Measurements from ENCODE around the gene GSS.
A peak's percentile ranks its signal among the peaks of the same experiment; 100 is the strongest.
"Not testable (repeated sequence)": the region's sequence is repeated elsewhere in the genome, so short reads cannot be mapped to it uniquely, and the experiment has no call there.

The GSS gene

DNA sequence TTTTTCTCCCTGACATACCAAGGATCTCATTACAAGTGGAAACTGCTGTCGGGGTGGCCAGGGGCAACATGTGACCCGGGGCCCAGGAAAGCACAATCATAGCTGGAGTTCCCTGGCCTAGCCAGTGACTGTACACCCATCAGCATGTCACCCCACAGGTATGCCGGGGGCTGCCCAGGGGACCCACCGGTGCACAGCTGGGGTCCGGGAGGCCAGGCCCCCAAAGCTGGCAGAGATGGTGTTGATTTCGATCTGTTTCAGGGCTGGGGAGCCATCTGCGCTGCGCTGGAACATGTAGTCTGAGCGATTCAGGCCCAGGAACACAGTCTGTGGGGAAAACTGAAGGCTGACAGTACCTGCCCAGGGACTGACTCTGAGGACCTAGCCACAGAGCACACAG, 13.3 kb downstream of the GSS start:
- DNase-seq = no peak

DNA sequence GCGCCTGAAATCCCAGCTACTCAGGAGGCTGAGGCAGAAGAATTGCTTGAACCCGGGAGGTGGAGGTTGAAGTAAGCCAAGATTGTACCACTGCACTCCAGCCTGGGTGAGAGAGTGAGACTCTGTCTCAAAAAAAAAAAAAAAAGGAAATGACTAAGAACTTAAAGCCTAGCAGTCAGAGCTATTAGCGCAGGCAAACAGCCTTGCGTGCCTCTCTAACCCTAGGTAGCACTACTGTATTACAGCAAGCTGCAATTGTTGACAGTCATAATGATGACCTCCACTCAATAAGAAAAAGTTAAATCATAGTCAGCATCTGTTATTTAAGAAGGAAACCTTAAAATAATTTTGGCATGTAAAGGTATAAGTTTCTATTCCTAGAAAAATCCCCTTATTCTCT, 14.4 kb downstream of the GSS start:
- no peak for DNase-seq

DNA sequence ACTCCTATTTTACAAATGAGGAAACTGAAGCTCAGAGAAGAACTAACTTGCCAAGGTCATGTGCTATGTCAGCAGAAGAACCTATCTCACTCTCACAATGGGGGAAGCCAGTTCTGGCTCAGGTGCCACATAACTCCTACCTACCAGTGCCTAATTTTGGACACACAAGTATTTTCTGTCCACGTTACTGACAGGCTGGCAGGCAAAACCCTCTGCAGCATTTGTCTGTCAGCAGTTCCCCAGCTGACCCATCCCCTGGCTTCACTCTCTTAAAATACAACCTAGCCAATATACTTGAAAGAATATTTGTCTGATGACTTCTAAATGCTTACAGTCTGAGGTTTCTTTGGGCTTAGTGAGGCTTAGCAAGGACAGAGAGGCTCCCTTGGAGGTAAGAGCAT, 15.5 kb downstream of the GSS start:
- no peak for DNase-seq

DNA sequence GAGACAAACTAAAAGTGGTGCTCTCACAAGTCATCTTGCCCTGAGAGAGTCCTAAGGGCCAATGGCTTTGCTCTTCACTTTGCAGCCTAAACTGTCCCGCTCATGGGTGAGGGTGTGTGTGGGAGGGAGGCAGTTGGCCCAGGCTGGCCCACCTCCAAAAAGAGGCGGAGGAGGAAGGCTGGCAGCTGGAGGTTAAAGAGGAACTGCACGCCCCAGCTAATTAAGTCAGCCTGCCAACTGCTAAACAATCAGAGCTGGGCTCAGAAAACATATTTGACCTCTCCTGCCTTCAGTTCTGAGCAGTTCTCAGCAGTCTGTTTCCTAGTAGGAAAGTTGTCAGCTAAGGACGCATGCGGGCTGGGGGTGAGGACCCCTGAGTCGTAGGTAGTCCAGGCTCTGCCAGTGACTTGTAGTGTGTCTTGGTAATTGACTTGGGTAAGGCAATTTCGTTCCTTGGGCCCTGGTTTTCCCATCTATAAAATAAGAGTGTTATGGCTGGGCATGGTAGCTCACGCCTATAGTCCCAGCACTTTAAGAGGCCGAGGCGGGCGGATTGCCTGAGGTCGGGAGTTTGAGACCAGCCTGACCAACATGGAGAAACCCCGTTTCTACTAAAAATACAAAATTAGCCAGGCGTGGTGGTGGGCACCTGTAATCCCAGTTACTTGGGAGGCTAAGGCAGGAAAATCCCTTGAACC, 17.0 kb downstream of the GSS start:
- DNase-seq = no peak

DNA sequence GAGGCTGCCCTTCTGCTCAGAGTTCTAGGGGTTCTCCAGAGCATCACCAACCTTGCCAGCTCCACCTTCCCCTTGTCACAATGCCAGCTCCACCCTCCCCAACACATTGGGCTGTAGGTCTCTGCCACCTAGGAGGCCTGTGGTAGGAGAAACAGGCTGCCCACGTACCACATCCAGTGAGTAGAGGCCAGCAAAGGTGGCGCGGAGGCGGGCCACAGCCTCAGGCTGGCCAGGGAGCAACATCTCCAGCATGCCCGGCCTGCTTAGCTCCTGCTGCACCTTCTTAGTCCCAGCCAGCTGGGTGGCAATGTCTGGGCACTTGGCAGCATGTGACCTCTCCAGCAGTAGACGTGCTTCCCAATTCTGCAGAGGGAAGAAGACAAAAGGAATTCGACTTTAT, 23.8 kb downstream of the GSS start:
- no peak for DNase-seq

DNA sequence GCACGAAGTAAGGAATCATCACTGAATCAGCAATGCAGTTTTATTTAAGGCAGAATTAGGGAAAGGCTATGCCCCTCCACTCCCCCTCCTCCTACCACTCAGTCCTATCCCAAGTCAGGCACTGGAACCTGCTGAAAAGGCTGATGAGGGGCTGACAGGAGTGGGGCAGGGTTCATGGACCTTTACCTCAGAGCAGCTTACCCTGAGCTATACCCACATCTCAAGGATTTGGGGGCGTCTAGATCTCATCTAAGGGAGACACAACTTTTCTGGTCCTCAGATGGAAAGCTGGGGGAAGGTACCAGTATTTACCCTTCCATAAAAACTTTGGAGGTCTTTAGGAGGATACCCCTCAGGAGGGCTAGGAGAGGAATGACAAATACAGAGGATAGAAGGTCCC, 27.2 kb downstream of the GSS start:
- no peak for DNase-seq

DNA sequence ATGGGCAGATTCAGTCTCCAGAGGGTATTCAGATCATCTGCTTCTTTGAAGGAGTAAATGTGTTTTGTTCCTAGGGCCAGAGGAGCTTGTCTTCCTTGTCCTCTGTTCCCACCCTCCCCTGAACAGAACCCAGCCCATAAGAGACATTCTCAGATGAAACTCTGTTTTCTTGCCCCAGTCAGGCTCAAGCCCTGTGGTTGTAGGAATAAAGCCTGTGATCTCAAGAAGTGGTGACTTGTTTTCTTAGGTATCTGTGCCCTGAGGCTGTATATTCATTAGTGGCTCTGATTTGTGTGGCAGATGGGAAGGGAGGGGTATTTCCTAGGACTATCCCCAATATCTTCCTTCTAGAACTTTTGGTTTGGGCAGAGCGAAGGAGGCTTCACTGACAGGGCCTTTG, 27.9 kb downstream of the GSS start:
- DNase-seq = no peak

DNA sequence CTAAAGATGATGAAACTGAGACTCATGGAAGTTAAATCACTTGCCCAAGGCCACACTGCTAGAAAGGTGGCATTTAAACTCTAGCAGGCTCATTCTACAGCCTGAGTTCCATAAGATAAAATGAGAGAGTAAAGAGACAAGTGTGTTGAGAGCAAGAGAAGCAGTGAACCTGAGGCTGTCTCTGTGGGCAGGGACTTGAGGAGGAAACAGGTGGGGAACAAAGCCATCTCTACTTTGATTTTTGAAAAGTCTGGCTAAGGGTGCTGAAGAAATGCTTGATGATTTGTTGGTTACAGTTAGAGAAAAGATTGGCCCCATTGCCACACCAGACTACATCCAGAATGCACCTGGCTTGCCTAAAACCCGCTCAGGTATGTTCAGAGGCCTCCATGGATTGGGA, 29.0 kb downstream of the GSS start:
- DNase-seq = no peak

DNA sequence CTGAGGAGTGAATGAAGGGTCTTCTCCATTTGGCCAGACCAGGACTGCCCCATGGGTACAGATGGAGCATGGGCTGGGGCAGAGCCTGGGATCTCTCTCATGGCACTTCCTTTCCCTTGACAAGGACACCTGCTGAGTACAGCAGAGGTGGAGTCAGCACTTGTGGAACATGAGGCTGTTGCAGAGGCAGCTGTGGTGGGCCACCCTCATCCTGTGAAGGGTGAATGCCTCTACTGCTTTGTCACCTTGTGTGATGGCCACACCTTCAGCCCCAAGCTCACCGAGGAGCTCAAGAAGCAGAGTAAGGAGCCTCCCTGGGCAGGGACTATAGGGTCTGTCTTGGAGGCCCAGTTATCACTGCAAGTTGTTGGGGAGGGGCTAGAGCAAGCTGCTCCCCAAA, 29.6 kb downstream of the GSS start:
- no peak for DNase-seq

DNA sequence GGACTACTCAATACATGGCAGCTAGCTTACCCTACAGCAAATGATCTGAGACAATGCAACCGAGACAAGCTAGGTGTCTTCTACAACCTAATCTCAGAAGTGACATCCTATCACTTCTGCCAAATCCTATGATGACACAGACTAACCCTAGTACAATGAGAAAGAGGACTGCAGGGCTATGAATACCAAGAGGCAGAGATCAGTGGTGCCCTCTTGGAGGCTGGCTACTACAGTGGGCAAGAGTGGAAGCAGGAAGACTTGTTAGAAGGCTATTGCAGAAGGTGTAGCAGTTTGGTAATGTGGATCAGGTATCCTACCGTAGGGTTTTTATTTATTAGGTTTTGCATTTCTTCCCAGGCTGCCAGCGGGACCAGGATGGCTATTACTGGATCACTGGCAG, 30.3 kb downstream of the GSS start:
- DNase-seq = no peak

DNA sequence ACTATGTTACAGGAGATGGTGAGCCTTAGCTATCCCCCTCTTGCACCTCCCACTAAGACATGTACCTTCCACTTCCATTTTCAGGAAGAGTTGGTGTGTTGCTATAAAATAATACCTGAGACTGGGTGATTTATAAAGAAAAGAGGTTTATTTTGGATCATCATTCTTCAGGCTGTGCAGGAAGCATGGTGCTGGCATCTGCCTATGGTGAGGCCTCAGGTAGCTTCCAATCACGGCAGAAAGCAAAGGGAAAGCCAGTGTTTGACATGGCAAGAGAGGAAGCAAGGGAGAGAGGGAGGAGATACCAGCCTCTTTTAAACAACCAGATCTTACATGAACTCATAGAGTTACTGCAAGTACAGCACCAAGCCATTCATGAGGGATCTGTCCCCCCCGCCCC, 32.2 kb downstream of the GSS start:
- DNase-seq = no peak

DNA sequence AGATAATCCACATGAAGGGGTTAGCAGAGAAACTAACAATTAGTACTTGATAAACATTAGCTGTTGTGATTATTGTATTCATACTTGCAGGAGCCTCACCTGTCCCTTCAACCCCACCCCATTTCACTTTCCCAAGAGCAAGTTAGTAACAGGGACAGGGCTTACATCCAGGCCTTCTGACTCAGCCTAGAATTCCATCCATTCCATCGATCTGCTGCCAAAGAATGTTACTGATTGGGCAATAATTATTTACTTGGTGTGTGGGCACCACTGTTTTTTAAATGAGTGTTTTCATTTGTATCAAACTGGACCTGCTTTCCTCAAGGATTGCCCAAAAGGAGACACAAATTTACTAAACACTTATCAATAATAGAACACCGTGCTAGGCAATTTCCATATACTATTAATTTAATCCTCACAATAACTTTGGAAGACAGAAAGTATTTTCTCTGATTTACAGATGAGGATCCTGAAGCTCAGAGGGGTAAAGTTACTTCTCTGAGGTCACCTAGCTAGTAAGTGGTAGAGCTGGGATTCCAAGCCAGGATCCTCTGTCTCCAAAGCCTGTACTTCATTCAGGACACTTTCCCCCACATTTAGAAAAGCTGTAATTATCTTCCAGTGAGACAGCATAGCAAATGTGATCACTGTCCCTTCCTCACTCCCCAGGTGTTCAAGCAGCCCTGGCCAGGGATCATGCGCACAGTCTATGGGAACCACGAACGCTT, 32.8 kb downstream of the GSS start:
- DNase-seq = no peak

DNA sequence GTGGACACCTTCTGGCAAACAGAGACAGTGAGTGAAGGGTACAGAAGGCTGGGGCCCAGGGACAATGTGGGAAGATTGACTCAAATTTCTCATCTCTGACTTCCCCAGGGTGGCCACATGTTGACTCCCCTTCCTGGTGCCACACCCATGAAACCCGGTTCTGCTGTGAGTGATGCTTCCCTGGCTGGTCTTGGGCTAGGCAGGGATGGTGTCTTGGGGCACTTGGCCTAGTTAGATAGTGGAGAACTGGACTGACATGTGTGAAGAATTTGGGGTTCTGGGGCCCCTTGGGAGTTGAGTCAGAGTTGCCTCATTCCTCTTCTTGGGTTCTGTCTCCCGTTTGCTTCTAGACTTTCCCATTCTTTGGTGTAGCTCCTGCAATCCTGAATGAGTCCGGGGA, 34.2 kb downstream of the GSS start:
- DNase-seq = peak in 1 of 2 donors; percentile 4

DNA sequence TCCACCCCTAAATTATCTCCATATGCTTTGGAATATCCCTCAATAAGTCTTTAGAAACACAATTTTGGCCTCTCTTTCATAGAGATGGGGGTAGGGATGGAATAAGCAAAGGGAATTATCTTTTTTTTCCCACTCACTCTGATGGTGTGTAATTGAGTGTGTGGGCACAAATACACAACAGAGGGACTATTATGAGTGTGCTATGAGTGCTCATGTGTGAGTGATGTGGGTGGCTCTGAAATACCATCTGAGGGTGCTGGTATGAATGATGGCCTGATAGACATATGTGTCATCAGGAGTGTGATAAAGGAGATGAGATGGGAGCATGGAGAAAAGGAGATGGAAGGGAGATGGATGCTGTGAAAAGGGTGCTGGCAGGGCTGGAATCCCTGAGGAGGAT, 35.6 kb downstream of the GSS start:
- no peak for DNase-seq

DNA sequence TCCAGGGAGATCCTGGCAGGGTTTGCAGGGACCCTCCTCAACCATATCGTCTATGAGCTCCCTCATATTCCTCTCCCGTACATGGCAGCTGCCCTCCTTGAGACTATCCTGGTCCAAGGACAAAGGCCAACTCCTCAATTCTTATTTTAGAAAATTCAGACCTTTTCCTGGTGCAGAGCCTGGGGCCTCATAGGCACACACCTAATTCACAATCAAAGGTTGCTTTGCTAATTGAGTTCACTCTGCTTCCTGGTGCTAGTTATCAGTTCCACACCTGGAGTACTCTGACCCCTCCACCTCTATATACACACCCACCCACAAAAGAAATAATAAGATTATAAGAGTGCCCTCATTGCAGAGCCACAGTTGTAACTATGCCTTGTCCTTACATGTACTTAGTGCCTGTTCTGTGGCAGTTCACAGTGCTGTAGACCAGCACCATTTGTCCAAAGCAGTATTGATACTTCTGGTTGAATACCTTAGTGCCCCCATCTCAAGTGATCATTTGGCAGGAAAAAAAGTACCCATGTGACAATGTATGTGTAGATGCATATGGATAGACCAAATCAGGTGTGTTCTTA, 38.7 kb downstream of the GSS start:
- DNase-seq = no peak

DNA sequence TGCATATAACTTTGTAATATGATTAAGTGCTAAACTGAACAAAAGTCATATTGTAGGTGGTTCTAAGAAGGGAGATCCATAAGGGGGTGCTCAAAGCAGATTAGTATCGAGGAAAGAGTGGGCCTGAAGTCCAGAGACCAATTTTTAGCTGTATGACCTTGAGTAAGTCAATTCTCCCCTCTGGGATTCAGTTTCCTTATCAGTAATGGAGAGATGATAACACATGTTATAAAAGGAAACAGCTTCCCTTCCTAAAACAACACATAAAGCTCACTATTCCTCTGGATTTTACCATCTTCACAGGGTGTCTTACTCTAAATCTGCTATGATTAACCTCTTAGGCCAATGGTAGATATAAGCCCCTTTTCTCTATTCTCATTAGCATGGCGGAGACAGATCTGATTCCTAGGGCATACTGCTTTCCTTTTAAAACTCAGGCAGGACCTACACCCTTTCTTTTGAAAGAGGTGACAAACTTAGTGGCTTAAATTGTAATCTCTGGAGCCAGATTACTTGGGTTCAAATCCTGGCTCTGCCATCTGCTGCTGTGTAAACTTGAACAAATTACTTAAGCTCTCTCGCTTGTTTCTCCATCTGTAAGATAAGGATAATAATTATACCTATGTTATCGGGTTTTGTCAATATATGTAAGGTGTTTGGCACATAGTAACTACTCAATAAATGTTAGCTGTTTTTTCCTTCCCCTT, 39.7 kb downstream of the GSS start:
- DNase-seq = no peak

DNA sequence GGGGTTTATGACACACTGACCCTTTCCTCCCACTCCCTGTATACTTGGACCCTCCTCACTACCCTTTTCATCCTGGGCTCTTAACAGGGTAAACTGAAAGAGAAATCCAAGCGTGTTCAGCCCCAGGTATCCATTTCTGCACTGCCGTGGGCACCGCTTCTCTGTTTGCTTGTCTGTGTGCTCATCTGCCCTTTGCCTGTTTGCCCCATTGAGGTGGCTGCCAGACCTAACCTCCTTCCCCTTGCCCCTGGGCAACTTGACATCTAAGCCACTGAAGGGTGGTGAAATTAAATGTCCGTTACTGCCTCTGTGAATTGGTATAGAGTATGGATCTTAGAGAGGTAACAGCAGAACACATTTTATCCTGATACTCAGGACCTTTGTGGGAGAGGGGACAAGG, 40.5 kb downstream of the GSS start:
- DNase-seq = no peak

DNA sequence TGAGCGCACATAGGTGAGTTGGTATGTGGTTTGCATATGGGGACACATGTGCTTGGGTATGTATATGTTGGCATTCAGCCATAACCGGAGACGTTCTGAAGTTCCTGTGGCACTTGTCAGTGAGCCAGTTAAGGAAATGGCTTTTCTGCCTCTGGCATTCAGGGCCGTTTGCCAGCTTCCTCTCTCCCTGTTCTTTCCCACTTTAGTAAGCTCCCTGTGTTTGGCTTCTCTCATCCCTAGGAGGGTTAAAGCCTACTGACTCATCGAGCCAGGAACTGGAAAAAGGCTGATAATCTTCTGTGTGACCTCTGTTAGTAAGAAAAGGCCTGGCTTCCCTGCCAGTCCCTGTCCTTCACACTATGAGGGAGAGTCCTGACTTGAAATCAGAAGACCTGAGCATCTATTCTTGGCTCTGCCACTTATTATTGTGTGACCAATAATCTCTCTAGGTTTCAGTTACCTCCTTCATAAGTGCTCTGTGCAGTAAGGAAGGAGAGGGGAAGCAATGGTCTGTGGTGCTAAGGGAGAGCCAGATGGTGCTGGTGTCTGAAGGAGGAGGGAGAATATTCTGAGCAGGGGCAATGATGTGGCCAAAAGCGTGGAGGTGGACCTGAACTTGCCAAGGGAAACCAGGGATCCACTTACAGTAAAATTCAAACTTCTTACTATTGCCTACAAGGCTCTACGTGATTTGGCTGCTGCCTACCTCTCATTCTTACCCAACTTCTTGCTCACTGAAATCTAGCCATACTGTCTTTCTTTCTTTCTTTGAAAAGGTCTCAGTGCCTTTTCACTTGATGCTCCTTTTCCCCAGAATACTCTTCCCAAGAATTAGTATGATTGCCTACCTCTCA, 47.8 kb downstream of the GSS start:
- no peak for DNase-seq

DNA sequence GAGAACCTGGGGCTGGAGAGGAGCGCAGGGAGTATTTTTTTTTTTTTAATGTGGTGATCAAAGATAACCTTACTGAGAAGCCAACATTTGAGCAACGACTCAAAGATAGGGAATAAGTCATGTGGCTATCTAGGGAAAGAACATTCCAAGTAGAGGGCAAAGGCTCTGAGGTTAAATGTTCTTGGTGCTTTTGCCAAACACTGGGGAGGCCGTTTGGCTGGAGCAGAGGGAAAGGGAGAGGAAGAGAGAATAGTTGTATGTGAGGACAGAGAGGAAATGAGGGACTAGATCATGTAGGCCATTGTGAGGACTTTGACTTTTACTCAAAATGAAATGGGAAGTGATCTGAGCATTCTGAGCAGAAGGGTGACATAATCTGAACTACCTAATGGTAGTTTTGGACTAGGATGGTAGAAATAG, 51.4 kb downstream of the GSS start:
- no peak for DNase-seq

DNA sequence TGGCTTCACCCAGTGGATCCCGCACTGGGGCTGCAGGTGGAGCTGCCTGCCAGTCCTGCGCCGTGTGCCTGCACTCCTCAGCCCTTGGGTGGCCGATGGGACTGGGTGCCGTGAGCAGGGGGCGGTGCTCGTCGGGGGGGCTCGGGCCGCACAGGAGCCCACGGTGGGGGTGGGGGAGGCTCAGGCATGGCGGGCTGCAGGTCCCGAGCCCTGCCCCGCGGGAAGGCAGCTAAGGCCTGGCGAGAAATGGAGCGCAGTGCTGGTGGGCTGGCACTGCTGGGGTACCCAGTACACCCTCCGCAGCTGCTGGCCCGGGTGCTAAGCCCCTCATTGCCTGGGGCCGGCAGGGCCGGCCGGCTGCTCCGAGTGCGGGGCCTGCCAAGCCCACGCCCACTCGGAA, 56.9 kb downstream of the GSS start:
- not testable (repeated sequence) for DNase-seq

DNA sequence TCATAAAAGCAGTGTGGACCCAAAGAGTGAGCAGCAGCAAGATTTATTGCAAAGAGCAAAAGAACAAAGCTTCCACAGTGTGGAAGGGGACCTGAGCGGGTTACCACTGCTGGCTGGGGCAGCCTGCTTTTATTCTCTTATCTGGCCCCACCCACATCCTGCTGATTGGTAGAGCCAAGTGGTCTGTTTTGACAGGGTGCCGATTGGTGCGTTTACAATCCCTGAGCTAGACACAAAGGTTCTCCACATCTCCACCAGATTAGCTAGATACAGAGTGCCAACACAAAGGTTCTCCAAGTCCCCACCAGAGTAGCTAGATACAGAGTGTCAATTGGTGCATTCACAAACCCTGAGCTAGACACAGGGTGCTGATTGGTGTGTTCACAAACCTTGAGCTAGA, 57.5 kb downstream of the GSS start:
- DNase-seq = not testable (repeated sequence)

DNA sequence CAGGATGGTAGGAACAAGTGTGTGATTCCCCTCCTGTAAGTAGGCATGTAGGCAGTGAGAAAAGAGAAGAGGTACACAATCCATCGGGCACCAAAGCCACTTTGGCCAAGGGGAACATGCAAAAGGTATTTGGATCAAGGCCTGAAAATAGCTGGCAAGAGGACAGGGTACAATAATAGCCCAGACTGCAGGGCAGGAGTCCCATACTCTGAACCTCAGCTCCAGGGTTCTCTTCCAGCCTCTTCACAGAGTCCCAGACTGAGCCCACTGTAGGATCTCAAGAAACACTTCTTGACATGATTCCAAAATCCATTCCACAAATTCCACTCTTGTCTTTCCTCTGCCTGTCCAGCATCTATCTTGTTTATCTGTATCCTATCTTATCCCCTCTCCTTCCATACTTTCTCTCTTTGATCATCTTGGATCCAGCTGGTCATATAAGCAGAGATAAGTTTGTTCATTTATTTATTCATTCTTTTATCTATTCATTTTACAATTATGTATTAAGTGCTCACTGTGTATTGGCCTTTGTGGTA, 59.5 kb downstream of the GSS start:
- DNase-seq = no peak

DNA sequence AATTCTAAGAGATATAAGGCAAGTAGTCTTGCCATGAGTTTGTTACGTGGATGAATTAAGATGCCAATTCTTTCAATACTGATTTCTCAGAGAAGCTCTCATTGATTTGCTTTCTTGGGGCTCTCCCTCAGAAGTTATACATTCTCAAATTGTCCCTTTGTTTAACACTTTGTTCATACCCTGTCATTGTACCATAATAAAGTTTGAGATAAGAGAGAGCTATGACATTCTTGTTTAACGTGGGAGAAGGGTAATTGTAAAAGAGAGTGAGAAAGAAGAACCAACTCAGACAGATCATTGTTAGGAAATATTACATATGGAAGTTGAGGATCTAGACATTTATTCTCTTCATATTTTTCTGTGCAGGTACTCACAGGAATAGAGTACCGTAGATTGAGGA, 60.1 kb downstream of the GSS start:
- no peak for DNase-seq

Measured in stimulated activated CD4-positive, alpha-beta T cell treated with anti-CD3 and anti-CD28 coated beads, Interleukin-2, amount 100 ng/mL, for 48 hours (primary cell).